Mammary epithelial cell (primary cell): ENCODE results near the gene DSTN.

ENCODE experiments used
- CTCF ChIP-seq, 2 donors: IDR thresholded peaks in 1 of 2; conservative IDR thresholded peaks in 1 of 2; 2 replicates each; pipeline ENCODE4 v1.5.1; 2011 to 2012; ENCODE audit warnings: inconsistent platforms in 2 of 2, low read length in 2 of 2, mild to moderate bottlenecking in 2 of 2, control low read depth in 1 of 2, low read depth in 1 of 2; ENCODE audit not compliant: insufficient read depth in 1 of 2; ENCODE audit errors: extremely low read depth in 1 of 2
- EZH2 ChIP-seq: IDR thresholded peaks from 2 replicates; pipeline ENCODE4 v1.6.1; 2012; ENCODE audit warnings: low read length, inconsistent platforms, borderline replicate concordance

GRCh38 chr20:17633850-17634500 lies 64.1 kb downstream of the DSTN start:
- no peak for TF ChIP-seq CTCF (conservative IDR thresholded peaks at IDR 0.05 in 1 of 2, IDR thresholded peaks at IDR 0.05 in 1 of 2; ENCODE audit: extremely low read depth in 1 of 2, insufficient read depth in 1 of 2, low read depth in 1 of 2, low read length in 2 of 2)
- no peak for TF ChIP-seq EZH2
